Cardiac septum (tissue), 1 donor: ENCODE measurements around the gene MICAL2. TPM values are rescaled to one million over a fixed set of nuclear protein-coding genes. Genes with fewer than 3 reads are reported as not detected.

Experiments used
- DNase-seq: peaks from one replicate; pipeline ENCODE4 v3.0.0-alpha.2; 2020; ENCODE audit warnings: low spot score
- intact Hi-C: fragments of 100-400 bp; cut with DNase I; formaldehyde crosslinking; loops from one replicate; pipeline ENCODE4 v1.14.0; 2022
- total RNA-seq: library from RNA; stranded (reverse); fragmentation: NEBNext Ultra II Directional; extraction: Animal tissue kit (Norgen Biotek cat#: 25700); gene quantifications from one replicate; pipeline ENCODE4 v1.2.1, GENCODE V29; 2021
- donor health status: DM: no; HTN: no; CAD: no.

MICAL2 gene
- total RNA-seq, 1 donor from 2014 or later = 98.7 TPM

DNA sequence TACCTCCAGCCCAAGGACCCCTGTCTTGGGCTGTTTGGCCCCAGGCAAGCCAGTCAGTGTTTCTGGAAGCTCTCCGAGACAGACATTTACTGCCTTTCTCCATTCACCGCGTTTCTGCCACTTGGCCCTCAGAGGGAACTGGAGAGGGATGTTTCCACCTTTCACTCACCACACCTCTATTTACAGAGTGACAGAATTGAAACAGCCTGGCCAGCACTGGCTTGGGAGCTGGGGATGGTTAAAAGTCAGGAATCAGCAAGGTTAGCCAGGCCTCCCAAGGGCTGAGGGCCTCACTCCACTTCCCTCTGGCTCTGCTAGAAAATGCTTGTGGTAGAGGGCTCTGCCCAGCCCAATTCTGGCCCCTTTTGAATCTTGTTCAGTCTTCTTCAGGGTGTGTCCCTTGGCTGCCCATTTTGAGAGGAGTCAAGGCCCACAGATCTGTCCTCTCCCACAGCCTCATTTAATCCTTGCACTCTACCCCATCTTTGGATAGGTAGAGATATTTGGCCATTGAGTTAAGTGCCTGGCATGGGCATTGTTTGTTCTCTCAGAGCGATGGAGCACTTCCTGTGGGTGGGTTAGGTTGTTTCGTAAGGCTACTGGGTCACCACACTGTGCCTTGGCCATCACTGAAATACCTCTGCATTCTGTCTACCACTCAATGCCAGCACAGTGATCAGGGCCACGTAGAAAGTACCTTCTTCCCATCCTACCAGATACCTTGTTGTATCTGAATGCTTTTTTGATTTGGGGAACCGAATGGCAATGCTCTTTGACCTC is 119.2 kb downstream of the MICAL2 start:
- DNase-seq = no peak
- intact Hi-C loops = no loop called here

GRCh38 chr11:12232160-12232559 is 121.8 kb downstream of the MICAL2 start:
- intact Hi-C loops = no loop called here
- DNase-seq = no peak

DNA sequence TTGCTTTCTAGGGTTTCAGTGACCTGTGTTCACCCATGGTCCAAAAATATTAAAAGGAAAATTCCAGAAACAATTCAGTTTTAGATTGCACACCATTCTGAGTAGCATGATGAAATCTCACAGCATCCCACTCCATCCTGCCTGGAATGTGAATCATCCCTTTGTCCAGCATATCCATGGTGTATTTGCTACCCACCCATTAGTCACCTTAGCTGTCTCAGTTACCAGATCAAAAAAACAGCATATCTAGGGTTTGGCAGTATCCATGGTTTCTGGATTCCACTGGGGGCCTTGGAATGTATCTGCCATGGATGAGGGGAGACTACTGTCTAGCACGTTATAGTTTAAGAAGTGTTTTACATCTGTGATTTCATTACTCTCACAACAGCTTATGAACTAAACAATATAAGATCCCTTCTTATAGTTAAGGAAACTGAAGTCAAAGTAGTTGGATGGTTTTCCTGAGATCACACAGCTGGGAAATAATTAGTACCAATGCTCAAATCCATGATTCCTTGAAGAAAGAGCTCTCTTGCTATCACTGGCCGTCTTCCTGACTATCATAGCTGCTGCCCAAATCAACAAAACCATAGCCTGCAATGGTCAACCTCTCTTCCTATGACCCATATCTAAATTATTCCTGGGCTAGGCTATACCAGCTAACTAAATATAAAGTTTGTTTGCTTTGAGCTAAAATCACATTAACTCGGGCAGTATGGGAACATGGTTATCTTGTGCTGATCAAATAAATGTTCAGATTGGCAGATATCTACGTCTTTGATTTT is 122.6 kb downstream of the MICAL2 start:
- intact Hi-C loops = no loop called here
- DNase-seq = no peak

DNA sequence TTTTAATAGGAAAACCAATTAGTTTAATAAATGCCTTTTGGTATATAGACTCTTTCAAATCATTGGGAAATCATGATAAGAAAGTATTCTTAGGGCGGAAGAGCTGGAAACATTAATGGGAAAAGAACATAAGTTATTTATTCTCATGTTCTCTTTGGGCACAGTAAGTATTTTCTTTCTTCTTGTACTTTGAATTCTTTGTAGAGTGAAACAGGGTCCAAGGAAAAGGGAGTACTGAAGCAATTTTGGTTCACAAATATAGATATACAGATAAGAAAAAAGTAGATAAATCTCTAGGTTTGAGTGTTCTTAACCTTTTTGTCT is 123.2 kb downstream of the MICAL2 start:
- no peak for DNase-seq
- intact Hi-C loops = no loop called here

- intact Hi-C loops = no loop called here
- DNase-seq = no peak
Measured at GRCh38 chr11:12234221-12234620, 123.8 kb downstream of the MICAL2 start.

DNA sequence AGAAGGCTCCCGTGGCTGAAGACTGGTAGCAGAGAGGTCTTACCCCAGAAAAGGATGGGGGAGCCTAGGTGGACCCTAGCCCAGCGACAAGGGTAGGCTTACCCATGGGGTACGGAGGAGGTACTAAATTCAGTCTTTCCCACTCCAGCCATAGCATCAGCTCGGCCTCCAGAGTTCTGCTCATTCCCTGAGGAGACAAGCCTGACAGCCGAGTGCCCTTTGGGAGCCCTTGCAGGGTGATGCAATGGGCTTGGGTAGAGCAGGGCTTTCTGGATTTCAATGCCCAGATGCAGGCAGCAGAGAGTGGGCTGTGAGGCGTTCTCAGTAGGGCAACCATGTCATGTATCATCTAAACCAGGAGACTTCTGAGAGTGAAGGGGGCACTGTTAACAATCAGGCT is 124.7 kb downstream of the MICAL2 start:
- intact Hi-C loops = loop anchor here (5.0 kb wide), 2 partner anchors 47 to 78 kb away; no protein-coding TSS in a partner anchor
- no peak for DNase-seq

DNA sequence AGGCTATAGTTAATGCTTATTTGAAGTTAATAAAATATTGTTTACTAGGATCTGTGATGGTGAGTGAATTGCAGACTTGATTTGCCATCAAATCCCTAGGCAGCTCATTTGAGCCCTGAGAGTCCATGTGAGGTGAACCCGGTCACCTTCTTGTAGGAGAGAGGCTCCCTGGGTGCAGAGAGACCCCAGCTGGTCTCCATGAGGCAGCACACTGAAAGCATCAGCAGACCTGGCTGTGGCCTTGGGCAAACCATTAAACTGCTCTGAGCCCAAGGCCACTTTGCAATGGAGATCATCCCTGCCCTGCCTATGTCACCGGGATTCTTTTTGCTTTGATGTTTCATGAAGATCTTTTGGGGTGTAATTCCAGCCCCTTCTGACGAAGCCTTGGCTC is 125.2 kb downstream of the MICAL2 start:
- intact Hi-C loops = loop anchor here (5.0 kb wide), 2 partner anchors 47 to 78 kb away; no protein-coding TSS in a partner anchor
- no peak for DNase-seq

GRCh38 chr11:12235947-12236743 is 125.8 kb downstream of the MICAL2 start:
- DNase-seq = no peak
- intact Hi-C loops = loop anchor here (2.0 to 5.0 kb wide), 4 partner anchors 46 to 189 kb away; no protein-coding TSS in a partner anchor

DNA sequence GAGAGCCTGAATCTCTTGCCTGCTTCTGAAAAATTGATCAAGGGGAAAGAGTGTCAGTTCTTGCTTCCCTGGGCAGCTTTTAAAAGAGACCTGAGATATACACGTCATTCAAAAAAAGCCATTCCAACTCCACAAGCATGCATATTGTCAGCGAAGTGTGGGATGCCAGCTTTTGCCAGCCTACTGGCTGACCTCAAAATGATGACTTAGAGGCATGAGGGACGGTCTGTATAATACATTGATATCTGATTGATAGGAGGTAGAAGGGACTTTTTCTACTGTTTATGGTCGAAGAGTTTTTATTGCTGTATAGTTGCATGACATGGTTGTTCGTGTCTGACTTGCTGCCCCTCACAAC is 126.3 kb downstream of the MICAL2 start:
- intact Hi-C loops = loop anchor here (2.0 to 5.0 kb wide), 4 partner anchors 46 to 190 kb away; no protein-coding TSS in a partner anchor
- DNase-seq = no peak

- intact Hi-C loops = loop anchor here (2.0 to 5.0 kb wide), 4 partner anchors 45 to 191 kb away; no protein-coding TSS in a partner anchor
Measured at GRCh38 chr11:12237381-12237784, 127.0 kb downstream of the MICAL2 start.

GRCh38 chr11:12238420-12238819 is 128.0 kb downstream of the MICAL2 start:
- intact Hi-C loops = loop anchor here (5.0 kb wide), 2 partner anchors 44 to 81 kb away; no protein-coding TSS in a partner anchor
- DNase-seq = no peak

More at GRCh38 chr11:12237381-12237784, 127.0 kb downstream of the MICAL2 start:
- DNase-seq = no peak

GRCh38 chr11:12239396-12239795 is 129.0 kb downstream of the MICAL2 start:
- intact Hi-C loops = loop anchor here (5.0 kb wide), 2 partner anchors 43 to 82 kb away; no protein-coding TSS in a partner anchor

GRCh38 chr11:12239804-12240371 is 129.5 kb downstream of the MICAL2 start:
- DNase-seq = no peak
- intact Hi-C loops = loop anchor here (5.0 kb wide), 2 partner anchors 42 to 83 kb away; no protein-coding TSS in a partner anchor

More at GRCh38 chr11:12239396-12239795, 129.0 kb downstream of the MICAL2 start:
- DNase-seq = no peak

- no peak for DNase-seq
- intact Hi-C loops = no loop called here
Measured at GRCh38 chr11:12240677-12241076, 130.3 kb downstream of the MICAL2 start.

DNA sequence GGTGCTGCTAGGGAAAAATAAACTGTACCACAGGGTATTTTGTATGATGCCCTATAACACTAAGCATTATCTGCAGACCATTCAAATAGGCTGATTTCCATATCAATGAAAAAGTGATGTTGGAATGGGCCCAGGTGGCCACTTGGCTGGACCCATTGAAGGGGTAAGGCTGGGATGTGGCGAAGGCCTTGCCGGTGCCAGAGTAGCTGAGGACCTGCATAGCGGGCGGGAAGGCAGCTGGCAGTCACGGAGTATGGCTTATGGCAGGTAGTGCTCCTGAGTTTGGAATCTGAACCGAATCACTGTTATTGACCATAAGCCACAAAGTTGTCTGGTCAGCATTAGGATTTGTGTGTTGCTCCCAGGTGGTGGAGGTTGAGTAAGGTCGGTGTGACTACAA is 131.0 kb downstream of the MICAL2 start:
- intact Hi-C loops = no loop called here
- DNase-seq = no peak

DNA sequence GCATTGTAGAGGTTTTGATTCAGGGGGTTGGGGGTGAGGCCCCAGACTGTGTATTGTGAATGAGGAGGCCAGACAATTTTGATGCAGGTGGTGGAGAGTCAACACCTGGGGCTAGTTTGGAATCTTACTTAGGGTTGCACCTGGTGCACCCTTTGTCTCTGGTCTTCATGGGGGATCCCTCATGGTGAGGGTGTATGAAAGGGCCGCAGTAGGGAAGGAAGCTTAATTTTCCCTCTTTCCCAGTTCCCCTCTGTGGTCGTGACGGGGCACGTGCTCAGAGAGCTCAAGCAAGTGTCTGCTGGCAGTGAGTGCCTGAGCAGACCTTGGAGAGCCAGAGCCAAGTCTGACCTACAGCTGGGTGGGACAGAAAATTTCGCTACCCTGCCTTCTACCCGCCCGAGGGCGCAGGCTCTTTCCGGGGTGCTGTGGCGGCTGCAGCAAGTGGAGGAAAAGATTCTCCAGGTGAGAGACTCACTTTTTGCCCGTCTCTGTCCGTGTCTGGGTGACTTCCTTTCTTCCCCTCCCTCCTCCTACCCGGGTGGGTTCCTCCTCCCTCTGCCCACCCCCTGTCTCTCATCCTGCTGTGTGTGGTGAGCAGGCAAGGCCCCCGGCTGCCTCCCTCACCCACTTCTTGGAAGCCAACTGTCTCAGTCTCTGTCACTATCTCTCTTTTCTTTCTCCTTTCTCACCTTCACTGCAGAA is 131.7 kb downstream of the MICAL2 start:
- intact Hi-C loops = no loop called here

DNA sequence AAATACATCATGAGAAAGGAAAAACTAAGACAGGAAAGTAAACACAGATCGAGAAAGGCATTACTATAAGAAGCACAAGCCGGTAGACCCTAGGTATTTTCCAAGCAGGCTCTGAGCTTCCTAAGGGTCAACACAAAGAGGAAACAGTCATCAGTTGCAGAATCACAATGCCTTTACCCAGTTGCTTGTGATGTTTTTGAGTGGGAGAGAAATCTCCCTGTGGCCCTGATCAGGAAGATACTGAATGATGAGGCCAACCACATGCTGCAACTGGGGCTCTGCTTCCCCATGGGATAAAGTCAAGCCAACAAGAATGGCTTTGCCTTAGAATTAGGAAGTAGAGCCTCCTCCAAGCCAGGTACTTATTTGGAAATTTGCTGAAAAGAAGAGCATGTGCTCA is 132.6 kb downstream of the MICAL2 start:
- intact Hi-C loops = no loop called here
- DNase-seq = no peak

More for the DNA sequence above, 131.7 kb downstream of the MICAL2 start:
- no peak for DNase-seq

- DNase-seq = no peak
- intact Hi-C loops = no loop called here
Measured at GRCh38 chr11:12243486-12243885, 133.1 kb downstream of the MICAL2 start.
